ENCODE results near the gene MYBPC3. TPM values are rescaled to one million over a fixed set of nuclear protein-coding genes. Genes with fewer than 3 reads are reported as not detected.

MYBPC3 gene
- polyA plus RNA-seq, 3 donors, result 0.03 to 7.8 TPM; not detected in 1

- Mint-ChIP-seq H3K27ac (no peak overlapping the region), H3K4me3 (peak overlapping the region; percentile 98 to 99), H3K9me3 (peaks cover 0 to 5% (median 0%) of the 10 kb centered on the region in 7 donors), H3K27me3 (ENCODE audit: low read depth in 3 of 3) (peaks cover 0 to 2% (median 0%) of the 10 kb centered on the region in 3 donors), H3K4me1 (peaks cover 41% of the 10 kb centered on the region), H3K36me3 (peaks cover 54 to 69% of the 10 kb centered on the region in 2 donors)
- Histone ChIP-seq H3K9ac (ENCODE audit: insufficient read depth, low read length, poor library complexity, severe bottlenecking) (peak overlapping the region; percentile 99), H2AFZ (ENCODE audit: insufficient read depth, low read depth, low read length, poor library complexity, severe bottlenecking) (no peak overlapping the region), H4K20me1 (ENCODE audit: insufficient read depth, low read length) (peaks cover 42% of the 10 kb centered on the region), H3K4me3 (replicated peaks in 1 of 3; ENCODE audit: low read depth in 2 of 3, low read length in 3 of 3) (peak overlapping the region; percentile 84 to 99 (median 97)), H3K4me1 (ENCODE audit: control insufficient read depth in 1 of 2, insufficient read depth in 2 of 2, low read length in 2 of 2) (peaks cover 48 to 74% of the 10 kb centered on the region in 2 donors), H3K79me2 (ENCODE audit: insufficient read depth, low read length) (peaks cover 87% of the 10 kb centered on the region), H3K9me3 (replicated peaks in 1 of 2; ENCODE audit: control insufficient read depth in 1 of 2, insufficient read depth in 1 of 2, low read length in 2 of 2) (no peaks in the 10 kb centered on the region), H3K27ac (ENCODE audit: low read depth in 1 of 2, low read length in 2 of 2) (peak overlapping the region; percentile 96 to 97), H3K36me3 (replicated peaks in 1 of 2; ENCODE audit: control insufficient read depth in 1 of 2, insufficient read depth in 2 of 2, low read length in 2 of 2) (peaks cover 44 to 64% of the 10 kb centered on the region in 2 donors), H3K27me3 (ENCODE audit: control insufficient read depth in 2 of 2, insufficient read depth in 2 of 2, low read length in 2 of 2) (no peaks in the 10 kb centered on the region), H3K4me2 (replicated peaks; ENCODE audit: extremely low read depth, low read length, poor library complexity, severe bottlenecking) (peak overlapping the region; percentile 97)
- intact Hi-C loops (cut with micrococcal nuclease), result no loop called here
- WGBS (ENCODE audit: insufficient coverage), result 0% methylated on average over 5 of the region's 5 CpGs
- no peak for TF ChIP-seq CTCF (IDR thresholded peaks at IDR 0.05)
- peak in 1 of 3 donors; percentile 20 for DNase-seq
These were observed 25.1 kb upstream of the MYBPC3 start for GRCh38 chr11:47377571-47378009.

- no peak overlapping the region for H3K27ac Mint-ChIP-seq
- Histone ChIP-seq H3K79me2 (ENCODE audit: insufficient read depth, low read length) (peaks cover 88% of the 10 kb centered on the region), H3K36me3 (replicated peaks in 1 of 2; ENCODE audit: control insufficient read depth in 1 of 2, insufficient read depth in 2 of 2, low read length in 2 of 2) (peaks cover 44 to 64% of the 10 kb centered on the region in 2 donors), H3K27ac (ENCODE audit: low read depth in 1 of 2, low read length in 2 of 2) (peak overlapping the region; percentile 96 to 97), H3K4me2 (replicated peaks; ENCODE audit: extremely low read depth, low read length, poor library complexity, severe bottlenecking) (peak overlapping the region; percentile 97), H3K4me1 (ENCODE audit: control insufficient read depth in 1 of 2, insufficient read depth in 2 of 2, low read length in 2 of 2) (peaks cover 50 to 74% of the 10 kb centered on the region in 2 donors), H3K9ac (ENCODE audit: insufficient read depth, low read length, poor library complexity, severe bottlenecking) (peak overlapping the region; percentile 99), H3K4me3 (replicated peaks in 1 of 3; ENCODE audit: low read depth in 2 of 3, low read length in 3 of 3) (peak overlapping the region; percentile 84 to 99 (median 97)), H3K27me3 (ENCODE audit: control insufficient read depth in 2 of 2, insufficient read depth in 2 of 2, low read length in 2 of 2) (no peaks in the 10 kb centered on the region), H3K9me3 (replicated peaks in 1 of 2; ENCODE audit: control insufficient read depth in 1 of 2, insufficient read depth in 1 of 2, low read length in 2 of 2) (no peaks in the 10 kb centered on the region), H4K20me1 (ENCODE audit: insufficient read depth, low read length) (peaks cover 50% of the 10 kb centered on the region), H2AFZ (ENCODE audit: insufficient read depth, low read depth, low read length, poor library complexity, severe bottlenecking) (no peak overlapping the region)
- no peak for TF ChIP-seq CTCF (IDR thresholded peaks at IDR 0.05)
- H3K4me3 Mint-ChIP-seq, result peak overlapping the region; percentile 98 to 99
- 0% methylated on average over 7 of the region's 14 CpGs for WGBS (ENCODE audit: insufficient coverage)
- H3K36me3 Mint-ChIP-seq, result peaks cover 54 to 69% of the 10 kb centered on the region in 2 donors
- intact Hi-C loops (cut with micrococcal nuclease), result no loop called here
- H3K27me3 Mint-ChIP-seq (ENCODE audit: low read depth in 3 of 3), result peaks cover 0 to 3% (median 2%) of the 10 kb centered on the region in 3 donors
- peaks cover 0 to 5% (median 0%) of the 10 kb centered on the region in 7 donors for H3K9me3 Mint-ChIP-seq
- peaks cover 44% of the 10 kb centered on the region for H3K4me1 Mint-ChIP-seq
- DNase-seq, result peak; percentile 65 to 77 (median 70)
These were observed 24.2 kb upstream of the MYBPC3 start for GRCh38 chr11:47376525-47377371.

Measured in CD14-positive monocyte (primary cell).